Type B pancreatic cell (in vitro differentiated cells): ENCODE measurements around the gene PHF2. TPM values are rescaled to one million over a fixed set of nuclear protein-coding genes. Genes with fewer than 3 reads are reported as not detected.
"Not testable (repeated sequence)": the region's sequence is repeated elsewhere in the genome, so short reads cannot be mapped to it uniquely, and the experiment has no call there.

ENCODE experiments used
- DNase-seq: peaks from one replicate; pipeline ENCODE4 v3.0.0; 2021; ENCODE audit warnings: mixed read lengths; ENCODE audit not compliant: unreplicated experiment; ENCODE audit errors: extremely low spot score
- H3K27ac Mint-ChIP-seq: 2 replicates; pipeline ENCODE4 v1.8.0; 2021; ENCODE audit warnings: mild to moderate bottlenecking, mixed read lengths
- H3K27me3 Mint-ChIP-seq: 2 replicates; pipeline ENCODE4 v1.8.0; 2021; ENCODE audit warnings: mixed read lengths
- H3K36me3 Mint-ChIP-seq: 2 replicates; pipeline ENCODE4 v1.8.0; 2021; ENCODE audit warnings: mixed read lengths
- H3K4me1 Mint-ChIP-seq: one replicate; pipeline ENCODE4 v1.8.0; 2021; ENCODE audit warnings: mixed read lengths; ENCODE audit not compliant: unreplicated experiment
- H3K4me3 Mint-ChIP-seq: 2 replicates; pipeline ENCODE4 v1.8.0; 2021; ENCODE audit warnings: mild to moderate bottlenecking, mixed read lengths
- H3K9me3 Mint-ChIP-seq: 2 replicates; pipeline ENCODE4 v1.8.0; 2021; ENCODE audit warnings: mixed read lengths
- CTCF ChIP-seq: fragments of 200-600 bp; sonication (generic); conservative IDR thresholded peaks from 2 replicates; pipeline ENCODE4 v1.5.0; 2021; ENCODE audit warnings: antibody characterized with exemption, mild to moderate bottlenecking
- total RNA-seq: library from RNA; stranded (reverse); gene quantifications from 2 replicates; pipeline ENCODE4 v1.2.1, GENCODE V29; 2021; ENCODE audit warnings: low replicate concordance

Gene PHF2
- total RNA-seq, 1 donor from 2014 or later, result 34.7 TPM

DNA sequence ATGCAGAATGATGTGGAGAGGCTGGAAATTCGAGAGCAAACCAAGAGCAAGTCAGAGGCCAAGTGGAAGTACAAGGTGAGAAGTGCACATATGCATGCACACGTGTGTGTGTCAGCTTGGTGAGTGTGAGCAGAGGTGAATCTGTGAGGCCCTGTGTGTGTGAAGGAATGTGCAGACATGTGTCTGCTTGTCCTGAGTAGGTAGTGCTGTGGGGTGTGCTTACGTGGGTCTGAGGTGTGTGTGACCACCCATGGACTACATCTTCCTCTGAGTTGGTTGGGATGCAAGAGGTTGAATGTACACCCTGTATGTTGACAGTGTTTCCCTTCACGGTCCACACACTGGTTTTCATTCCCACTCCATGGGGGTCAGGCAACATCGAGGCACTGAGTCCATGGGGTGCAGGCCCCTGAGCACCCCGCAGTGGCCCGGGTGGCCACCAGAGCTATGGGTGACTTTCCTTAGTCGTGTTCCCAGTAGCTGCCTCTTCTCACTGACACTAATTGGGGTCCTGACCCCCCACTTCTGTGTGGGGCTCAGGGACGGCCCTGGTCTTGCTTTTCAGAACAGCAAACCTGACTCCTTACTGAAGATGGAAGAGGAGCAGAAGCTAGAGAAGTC, 86.7 kb downstream of the PHF2 start:
- Mint-ChIP-seq H3K27ac (no peak overlapping the region), H3K4me1 (no peaks in the 10 kb centered on the region), H3K36me3 (peaks cover 4% of the 10 kb centered on the region), H3K9me3 (no peaks in the 10 kb centered on the region), H3K4me3 (no peak overlapping the region), H3K27me3 (no peaks in the 10 kb centered on the region)
- TF ChIP-seq CTCF, result no peak
- DNase-seq, result no peak

DNA sequence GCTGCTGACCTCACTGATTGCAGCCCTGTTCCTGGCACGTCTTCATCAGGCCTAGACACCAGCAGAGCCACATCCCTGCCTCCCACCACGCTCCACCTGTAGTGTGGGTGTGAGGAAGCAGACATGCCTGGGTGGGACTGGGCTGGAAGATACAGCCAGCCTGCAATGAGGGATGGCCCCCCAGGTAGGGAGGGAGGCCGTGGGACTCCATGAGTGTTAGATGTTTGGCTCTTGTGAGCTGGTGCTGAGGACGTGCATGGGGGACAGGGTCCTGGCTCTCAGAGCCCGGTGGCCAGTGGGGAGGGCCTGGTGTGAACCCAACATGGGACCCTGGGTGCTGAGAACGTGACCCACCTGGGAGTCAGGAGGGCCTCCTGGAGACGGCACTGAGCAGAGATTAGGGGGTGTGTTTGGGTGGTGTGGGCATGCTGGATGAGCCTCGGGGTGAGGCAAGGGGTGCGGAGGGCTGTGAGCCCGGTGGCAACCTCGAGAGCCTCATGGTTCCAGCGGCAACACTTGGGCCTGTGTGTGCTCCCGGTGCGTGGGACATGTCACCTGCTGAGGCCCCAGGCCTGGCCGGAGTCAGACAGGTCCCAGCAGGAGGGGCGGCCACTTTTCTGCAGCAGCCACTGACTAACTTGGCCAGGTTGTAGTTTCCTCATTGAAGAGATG, 87.6 kb downstream of the PHF2 start:
- TF ChIP-seq CTCF, result no peak
- H3K36me3 Mint-ChIP-seq, result peaks cover 4% of the 10 kb centered on the region
- H3K27ac Mint-ChIP-seq, result no peak overlapping the region
- H3K4me3 Mint-ChIP-seq, result no peak overlapping the region
- no peaks in the 10 kb centered on the region for H3K9me3 Mint-ChIP-seq
- no peaks in the 10 kb centered on the region for H3K27me3 Mint-ChIP-seq
- no peak for DNase-seq
- no peaks in the 10 kb centered on the region for H3K4me1 Mint-ChIP-seq

GRCh38 chr9:93664549-93665120, 88.3 kb downstream of the PHF2 start:
- Mint-ChIP-seq H3K27me3 (no peaks in the 10 kb centered on the region), H3K4me3 (no peak overlapping the region), H3K4me1 (no peaks in the 10 kb centered on the region), H3K36me3 (peaks cover 4% of the 10 kb centered on the region), H3K27ac (no peak overlapping the region), H3K9me3 (no peaks in the 10 kb centered on the region)
- no peak for TF ChIP-seq CTCF
- peak; percentile 60 for DNase-seq

GRCh38 chr9:93665128-93665636, 88.8 kb downstream of the PHF2 start:
- Mint-ChIP-seq H3K27ac (no peak overlapping the region), H3K4me1 (no peaks in the 10 kb centered on the region), H3K36me3 (no peaks in the 10 kb centered on the region), H3K9me3 (no peaks in the 10 kb centered on the region), H3K4me3 (no peak overlapping the region), H3K27me3 (no peaks in the 10 kb centered on the region)
- DNase-seq, result peak; percentile 48
- TF ChIP-seq CTCF, result no peak

GRCh38 chr9:93665637-93666438, 89.5 kb downstream of the PHF2 start:
- DNase-seq, result peak; percentile 65
- Mint-ChIP-seq H3K36me3 (no peaks in the 10 kb centered on the region), H3K9me3 (no peaks in the 10 kb centered on the region), H3K27ac (no peak overlapping the region), H3K27me3 (no peaks in the 10 kb centered on the region), H3K4me1 (no peaks in the 10 kb centered on the region), H3K4me3 (no peak overlapping the region)
- no peak for TF ChIP-seq CTCF

DNA sequence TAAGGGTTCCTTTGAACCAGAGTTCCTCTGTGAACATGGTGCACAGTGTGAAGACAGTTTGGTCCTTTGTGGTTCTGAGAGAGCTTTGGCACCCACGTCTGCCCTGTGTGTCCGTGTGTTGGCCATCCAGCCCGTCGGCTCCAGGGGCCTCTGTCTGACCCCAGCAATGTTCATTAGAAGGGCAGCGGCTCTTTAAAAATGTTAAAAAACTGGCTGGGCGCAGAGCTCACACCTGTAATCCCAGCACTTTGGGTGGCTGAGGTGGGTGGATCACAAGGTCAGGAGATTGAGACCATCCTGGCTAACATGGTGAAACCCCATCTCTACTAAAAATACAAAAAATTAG, 90.0 kb downstream of the PHF2 start:
- not testable (repeated sequence) for H3K27me3 Mint-ChIP-seq, H3K36me3 Mint-ChIP-seq, H3K9me3 Mint-ChIP-seq, DNase-seq, H3K4me3 Mint-ChIP-seq, H3K4me1 Mint-ChIP-seq, H3K27ac Mint-ChIP-seq
